ENCODE measurements around the gene TRIM4.

TRIM4 gene

DNA sequence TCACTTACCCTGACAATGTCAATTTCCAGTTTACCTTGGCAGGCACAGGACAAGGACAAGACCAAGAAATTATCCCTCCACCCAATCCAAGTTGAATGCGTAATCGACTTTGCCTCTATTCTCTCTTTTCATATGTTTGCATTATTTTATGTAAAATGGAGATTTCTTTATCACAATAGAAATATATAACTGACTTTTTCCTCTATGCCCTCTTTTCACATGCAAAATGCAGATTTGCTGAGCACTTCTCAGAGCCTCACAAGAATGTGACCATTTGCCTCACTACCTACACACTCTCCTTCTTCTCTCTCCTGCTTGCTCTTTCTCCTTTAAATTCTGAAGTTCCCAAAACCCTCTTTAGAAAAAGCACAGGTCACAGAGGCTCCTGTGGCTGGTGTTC, 76.4 kb downstream of the TRIM4 start:
- TF ChIP-seq, protein P1, sequence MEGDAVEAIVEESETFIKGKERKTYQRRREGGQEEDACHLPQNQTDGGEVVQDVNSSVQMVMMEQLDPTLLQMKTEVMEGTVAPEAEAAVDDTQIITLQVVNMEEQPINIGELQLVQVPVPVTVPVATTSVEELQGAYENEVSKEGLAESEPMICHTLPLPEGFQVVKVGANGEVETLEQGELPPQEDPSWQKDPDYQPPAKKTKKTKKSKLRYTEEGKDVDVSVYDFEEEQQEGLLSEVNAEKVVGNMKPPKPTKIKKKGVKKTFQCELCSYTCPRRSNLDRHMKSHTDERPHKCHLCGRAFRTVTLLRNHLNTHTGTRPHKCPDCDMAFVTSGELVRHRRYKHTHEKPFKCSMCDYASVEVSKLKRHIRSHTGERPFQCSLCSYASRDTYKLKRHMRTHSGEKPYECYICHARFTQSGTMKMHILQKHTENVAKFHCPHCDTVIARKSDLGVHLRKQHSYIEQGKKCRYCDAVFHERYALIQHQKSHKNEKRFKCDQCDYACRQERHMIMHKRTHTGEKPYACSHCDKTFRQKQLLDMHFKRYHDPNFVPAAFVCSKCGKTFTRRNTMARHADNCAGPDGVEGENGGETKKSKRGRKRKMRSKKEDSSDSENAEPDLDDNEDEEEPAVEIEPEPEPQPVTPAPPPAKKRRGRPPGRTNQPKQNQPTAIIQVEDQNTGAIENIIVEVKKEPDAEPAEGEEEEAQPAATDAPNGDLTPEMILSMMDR (IDR thresholded peaks at IDR 0.05; ENCODE audit: insufficient read depth, low read depth, low read length, missing control alignments): no peak
- no peak overlapping the region for H3K4me3 ChIP-seq (ENCODE audit: low read depth, low read length)
- DNase-seq (ENCODE audit: low read depth): no peak

Measured in GM12865 (cell line).